Measurements from ENCODE around the gene MYO18A.

Gene MYO18A

DNA sequence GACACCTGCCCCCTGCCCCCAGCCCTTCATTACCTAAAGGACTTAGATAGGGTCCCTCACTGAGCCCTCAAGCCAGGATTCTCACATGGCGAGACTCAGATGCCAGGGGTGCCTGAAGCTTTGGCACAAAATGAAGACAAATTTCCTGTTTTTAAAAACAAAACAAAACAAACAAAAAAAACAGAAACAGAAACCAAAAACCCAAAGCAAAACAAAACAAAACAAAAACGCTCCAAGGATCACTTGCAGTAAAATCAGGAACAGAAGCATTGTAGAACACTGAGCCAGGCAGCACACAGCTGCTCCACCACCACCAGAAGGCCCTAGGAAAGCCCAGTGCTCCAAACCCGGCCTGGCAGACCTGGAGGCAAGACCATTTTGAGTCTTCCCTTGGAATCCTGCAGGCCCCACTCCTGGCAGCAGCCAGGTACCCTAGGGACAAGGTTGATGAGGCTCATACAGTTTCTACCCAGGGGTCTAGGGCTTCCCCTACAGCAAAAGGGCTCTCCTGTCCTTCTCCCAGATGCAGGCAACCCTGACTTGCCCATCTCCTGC, 20.8 kb downstream of the MYO18A start:
- TF ChIP-seq, protein P1, sequence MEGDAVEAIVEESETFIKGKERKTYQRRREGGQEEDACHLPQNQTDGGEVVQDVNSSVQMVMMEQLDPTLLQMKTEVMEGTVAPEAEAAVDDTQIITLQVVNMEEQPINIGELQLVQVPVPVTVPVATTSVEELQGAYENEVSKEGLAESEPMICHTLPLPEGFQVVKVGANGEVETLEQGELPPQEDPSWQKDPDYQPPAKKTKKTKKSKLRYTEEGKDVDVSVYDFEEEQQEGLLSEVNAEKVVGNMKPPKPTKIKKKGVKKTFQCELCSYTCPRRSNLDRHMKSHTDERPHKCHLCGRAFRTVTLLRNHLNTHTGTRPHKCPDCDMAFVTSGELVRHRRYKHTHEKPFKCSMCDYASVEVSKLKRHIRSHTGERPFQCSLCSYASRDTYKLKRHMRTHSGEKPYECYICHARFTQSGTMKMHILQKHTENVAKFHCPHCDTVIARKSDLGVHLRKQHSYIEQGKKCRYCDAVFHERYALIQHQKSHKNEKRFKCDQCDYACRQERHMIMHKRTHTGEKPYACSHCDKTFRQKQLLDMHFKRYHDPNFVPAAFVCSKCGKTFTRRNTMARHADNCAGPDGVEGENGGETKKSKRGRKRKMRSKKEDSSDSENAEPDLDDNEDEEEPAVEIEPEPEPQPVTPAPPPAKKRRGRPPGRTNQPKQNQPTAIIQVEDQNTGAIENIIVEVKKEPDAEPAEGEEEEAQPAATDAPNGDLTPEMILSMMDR (IDR thresholded peaks at IDR 0.05; ENCODE audit: low read length, missing control alignments) = no peak
- H3K4me3 ChIP-seq (replicated peaks; ENCODE audit: low read depth, low read length) = no peak overlapping the region
- no peak for DNase-seq (ENCODE audit: low read depth)

DNA sequence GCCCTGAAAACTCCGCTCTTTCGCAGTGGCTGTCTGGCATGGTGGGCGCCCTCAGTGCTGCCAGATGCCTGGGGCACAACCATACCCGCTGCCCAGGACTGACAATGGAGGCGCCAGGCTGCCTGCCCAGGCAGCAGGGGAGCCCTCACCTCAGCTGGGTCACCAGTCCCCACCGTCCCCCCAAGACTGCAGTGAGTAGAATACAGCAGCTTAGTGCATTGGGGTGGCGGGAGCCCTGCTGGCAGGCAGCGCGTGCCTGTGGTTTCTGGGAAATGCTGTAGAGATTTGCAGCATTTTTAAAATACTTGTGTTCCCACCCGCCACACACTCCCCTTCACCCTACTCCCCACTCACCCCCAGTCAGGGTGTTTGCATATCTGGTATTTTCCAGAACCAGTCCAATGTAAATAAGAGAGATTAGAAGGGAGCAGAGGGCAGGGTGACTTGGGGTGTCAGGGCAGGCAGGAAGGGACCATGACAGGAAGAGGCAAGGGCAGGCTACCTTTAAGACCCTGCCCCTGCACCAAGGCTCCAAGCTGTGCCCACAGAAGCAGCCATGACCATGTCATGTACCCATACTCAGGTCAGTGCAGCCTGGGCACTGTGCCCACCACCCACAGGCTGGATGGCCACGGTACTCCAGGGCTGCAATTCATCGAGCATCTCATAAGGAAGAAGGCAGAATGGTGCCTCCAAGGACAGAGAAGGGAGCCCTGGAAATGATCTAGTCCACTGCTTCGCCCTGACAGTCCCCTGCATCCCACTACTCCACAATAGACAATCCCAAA, 21.5 kb downstream of the MYO18A start:
- H3K4me3 ChIP-seq (replicated peaks; ENCODE audit: low read depth, low read length) = no peak overlapping the region
- DNase-seq (ENCODE audit: low read depth) = peak; percentile 72
- TF ChIP-seq, protein P1 (IDR thresholded peaks at IDR 0.05; ENCODE audit: low read length, missing control alignments) = no peak

DNA sequence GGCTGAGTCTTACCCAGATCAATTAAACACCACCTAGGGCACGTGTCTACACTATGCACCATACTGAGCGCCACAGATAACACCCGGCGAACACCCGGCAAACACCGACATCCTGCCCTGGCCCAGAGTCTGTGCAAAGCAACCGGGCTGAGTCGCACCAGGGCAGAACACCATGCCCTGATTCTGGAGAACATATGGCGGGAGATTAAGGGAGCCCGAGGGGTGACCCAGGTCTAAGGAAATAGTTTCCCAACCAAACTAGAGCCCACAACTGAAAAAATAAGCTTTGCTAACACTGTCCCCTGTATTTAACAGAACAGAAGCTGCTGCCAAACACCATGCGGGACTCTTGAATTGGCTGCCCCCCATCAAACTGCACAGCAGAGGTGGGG, 22.1 kb downstream of the MYO18A start:
- no peak for DNase-seq (ENCODE audit: low read depth)
- H3K4me3 ChIP-seq (replicated peaks; ENCODE audit: low read depth, low read length) = no peak overlapping the region
- TF ChIP-seq, protein P1 (IDR thresholded peaks at IDR 0.05; ENCODE audit: low read length, missing control alignments) = no peak

DNA sequence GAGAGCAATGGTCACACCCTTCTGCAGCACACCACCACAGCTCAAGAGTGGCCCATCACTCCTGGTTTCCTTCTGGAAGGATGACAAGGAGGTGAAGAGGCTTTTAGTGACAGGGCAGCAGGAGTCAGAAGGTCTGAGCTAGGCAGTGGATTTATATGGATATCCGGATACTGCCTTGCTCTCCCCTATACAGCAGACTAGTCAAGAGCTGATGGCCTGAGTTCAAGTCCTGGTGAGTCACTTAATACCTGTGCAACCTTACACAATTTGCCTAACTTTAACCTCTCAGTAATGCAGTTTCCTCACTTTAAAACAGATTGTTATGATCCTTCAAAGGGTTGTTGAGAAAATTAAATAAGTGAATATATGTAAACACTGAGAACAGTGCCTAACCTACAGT, 22.9 kb downstream of the MYO18A start:
- no peak for DNase-seq (ENCODE audit: low read depth)

DNA sequence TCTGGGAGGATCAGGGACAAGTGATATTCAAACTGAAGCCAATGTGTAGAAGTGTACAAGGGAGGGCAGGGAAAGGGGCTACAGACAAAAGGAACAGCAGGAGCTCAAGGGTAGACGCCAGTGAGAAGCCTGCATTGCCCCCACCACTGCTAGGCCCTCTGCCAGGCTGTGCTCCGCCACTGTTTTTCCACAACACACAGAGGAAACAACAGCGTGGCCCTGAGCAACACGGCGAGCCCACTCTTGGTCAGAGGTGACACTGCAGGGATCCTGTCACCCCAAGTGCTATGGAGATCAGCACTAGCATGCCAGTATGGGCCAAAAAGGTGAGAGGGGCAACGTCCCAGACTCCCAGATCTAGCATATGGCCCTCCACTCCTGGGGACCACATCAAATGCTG, 23.4 kb downstream of the MYO18A start:
- TF ChIP-seq, protein P1 (IDR thresholded peaks at IDR 0.05; ENCODE audit: low read length, missing control alignments) = no peak
- no peak overlapping the region for H3K4me3 ChIP-seq (replicated peaks; ENCODE audit: low read depth, low read length)
- no peak for DNase-seq (ENCODE audit: low read depth)

More for the DNA sequence above, 22.9 kb downstream of the MYO18A start:
- TF ChIP-seq, protein P1 (IDR thresholded peaks at IDR 0.05; ENCODE audit: low read length, missing control alignments) = no peak
- H3K4me3 ChIP-seq (replicated peaks; ENCODE audit: low read depth, low read length) = no peak overlapping the region

DNA sequence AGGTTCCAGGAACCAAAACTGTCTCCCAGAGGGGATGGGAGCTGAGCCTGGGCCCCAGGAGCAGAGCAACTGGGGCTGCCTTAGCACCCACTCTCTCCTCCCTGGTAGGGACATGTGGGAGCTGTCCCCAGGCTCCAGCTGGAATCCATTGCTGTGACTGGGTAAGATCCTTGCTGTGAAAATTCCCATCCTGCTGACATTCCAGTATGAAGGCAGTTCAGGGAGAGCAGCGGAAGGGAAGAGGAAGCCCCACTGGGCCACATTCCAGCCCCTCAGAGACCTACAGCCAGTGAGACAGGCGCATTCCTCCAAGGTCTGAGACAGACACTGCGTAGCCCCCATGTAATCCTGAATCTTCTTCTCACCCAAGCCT, 24.2 kb downstream of the MYO18A start:
- DNase-seq (ENCODE audit: low read depth) = peak; percentile 73
- TF ChIP-seq, protein P1 (IDR thresholded peaks at IDR 0.05; ENCODE audit: low read length, missing control alignments) = no peak

More for the DNA sequence above, 24.2 kb downstream of the MYO18A start:
- H3K4me3 ChIP-seq (replicated peaks; ENCODE audit: low read depth, low read length) = no peak overlapping the region
